A549 (cell line): ENCODE results near the gene RRP8. TPM values are rescaled to one million over a fixed set of nuclear protein-coding genes. Genes with fewer than 3 reads are reported as not detected.

Experiments used
- ATAC-seq, 2 experiments: fragments of 200-7000 bp in 1 of 2; fragments of >200 bp in 1 of 2; cut with Nextera tagmentation in 1 of 2; cut with Tn5 transposase in 1 of 2; 3 replicates each; pipeline versions ENCODE4 v1.8.0 to v1.9.1; 2018 to 2020; ENCODE audit warnings: mild to moderate bottlenecking in 1 of 2, moderate library complexity in 1 of 2
- CTCF ChIA-PET: fragments of 300-600 bp; sonication (Branson Sonifier 250); formaldehyde crosslinking; extraction: SDS; loops from one replicate; lab custom pipeline; 2021; ENCODE audit warnings: antibody characterized with exemption, inconsistent platforms; lab: Yijun Ruan, JAX
- POLR2A ChIA-PET: fragments of 350-600 bp; formaldehyde crosslinking; extraction: SDS; loops from one replicate; lab custom pipeline; 2021; ENCODE audit warnings: antibody characterized with exemption, inconsistent platforms; lab: Yijun Ruan, JAX
- DNase-seq, 2 experiments: peaks; one replicate each; pipeline versions ENCODE4 v3.0.0 to v3.0.0-alpha.2; 2011 to 2016; ENCODE audit warnings: low read depth in 1 of 2, low spot score in 1 of 2
- FAIRE-seq: peaks from 2 replicates; lab custom pipeline; 2011; peaks lifted over from hg19 to GRCh38; lab: Jason Lieb, UNC
- H3K27ac ChIP-seq, 2 experiments: fragments of >200 bp; sonication (Bioruptor Twin); formaldehyde crosslinking; 3 replicates each; pipeline ENCODE4 v1.5.1; 2016 to 2017
- H3K4me1 ChIP-seq: fragments of >200 bp; sonication (Bioruptor Twin); formaldehyde crosslinking; 3 replicates; pipeline ENCODE4 v1.6.1; 2016
- H3K4me2 ChIP-seq: fragments of >200 bp; sonication (Bioruptor Twin); formaldehyde crosslinking; 3 replicates; pipeline ENCODE4 v1.6.1; 2016
- H3K4me3 ChIP-seq: fragments of >200 bp; sonication (Bioruptor Twin); formaldehyde crosslinking; 3 replicates; pipeline ENCODE4 v1.5.1; 2016
- H3K9me3 ChIP-seq: fragments of >200 bp; sonication (Bioruptor Twin); formaldehyde crosslinking; 3 replicates; pipeline ENCODE4 v1.6.1; 2016
- ATOH8 ChIP-seq: fragments of 250-450 bp; sonication (Bioruptor Pico); IDR thresholded peaks from 2 replicates; pipeline ENCODE4 v1.5.0; 2020; ENCODE audit warnings: low read depth, mild to moderate bottlenecking, moderate library complexity
- BHLHE40 ChIP-seq: IDR thresholded peaks from 2 replicates; pipeline ENCODE4 v1.6.1; 2012; ENCODE audit warnings: low read depth, low read length, inconsistent platforms
- CBX8 ChIP-seq: fragments of 200-600 bp; sonication (generic); IDR thresholded peaks from 2 replicates; pipeline ENCODE4 v1.6.1; 2016
- CEBPB ChIP-seq, 2 experiments: fragments of >200 bp in 1 of 2; sonication (Bioruptor Twin) in 1 of 2; formaldehyde crosslinking in 1 of 2; IDR thresholded peaks; 2 replicates each; pipeline ENCODE4 v1.6.1; 2012 to 2016
- CHD2 ChIP-seq: fragments of 150-350 bp; IDR thresholded peaks from 2 replicates; pipeline ENCODE4 v1.6.1; 2014; ENCODE audit warnings: low read length; ENCODE audit not compliant: partially characterized antibody
- E2F6 ChIP-seq: IDR thresholded peaks from 2 replicates; pipeline ENCODE4 v1.6.1; 2012; ENCODE audit warnings: low read depth, borderline replicate concordance
- ELK1 ChIP-seq: fragments of 150-350 bp; IDR thresholded peaks from 2 replicates; pipeline ENCODE4 v1.6.1; 2014; ENCODE audit warnings: low read depth, mild to moderate bottlenecking, low read length
- FOXS1 ChIP-seq: fragments of 250-450 bp; sonication (Bioruptor Pico); IDR thresholded peaks from 2 replicates; pipeline ENCODE4 v1.5.0; 2020; ENCODE audit warnings: mild to moderate bottlenecking, moderate library complexity
- GATA3 ChIP-seq: IDR thresholded peaks from 2 replicates; pipeline ENCODE4 v1.6.1; 2012; ENCODE audit warnings: borderline replicate concordance
- HES2 ChIP-seq: fragments of >200 bp; sonication (Bioruptor Twin); formaldehyde crosslinking; IDR thresholded peaks from 2 replicates; pipeline ENCODE4 v1.6.1; 2016
- HMGXB4 ChIP-seq: fragments of 250-450 bp; sonication (Bioruptor Pico); IDR thresholded peaks from 2 replicates; pipeline ENCODE4 v1.5.0; 2021; ENCODE audit warnings: mild to moderate bottlenecking, moderate library complexity, borderline replicate concordance
- HOXA7 ChIP-seq: fragments of 250-450 bp; sonication (Bioruptor Pico); IDR thresholded peaks from 2 replicates; pipeline ENCODE4 v1.5.0; 2020; ENCODE audit warnings: mild to moderate bottlenecking, moderate library complexity
- JUNB ChIP-seq: fragments of >200 bp; sonication (Bioruptor Twin); formaldehyde crosslinking; IDR thresholded peaks from 2 replicates; pipeline ENCODE4 v1.6.1; 2016
- MAFK ChIP-seq: fragments of 450-650 bp; IDR thresholded peaks from 2 replicates; pipeline ENCODE4 v1.6.1; 2014; ENCODE audit not compliant: partially characterized antibody
- NFE2L2 ChIP-seq: fragments of 150-350 bp; conservative IDR thresholded peaks from 2 replicates; pipeline ENCODE4 v1.6.1; 2014; ENCODE audit warnings: low read length
- NPAS2 ChIP-seq: fragments of 250-450 bp; sonication (Bioruptor Pico); IDR thresholded peaks from 2 replicates; pipeline ENCODE4 v1.8.0; 2022; ENCODE audit warnings: mild to moderate bottlenecking, moderate library complexity, borderline replicate concordance
- NR3C1 ChIP-seq: fragments of >200 bp; sonication (Bioruptor Twin); formaldehyde crosslinking; IDR thresholded peaks from 3 replicates; pipeline ENCODE4 v1.6.1; 2017
- POLR2AphosphoS2 ChIP-seq: conservative IDR thresholded peaks from 2 replicates; pipeline ENCODE4 v1.6.1; 2012; ENCODE audit warnings: low read length, improper control_type of control experiment, inconsistent platforms
- RARB ChIP-seq: fragments of 250-450 bp; sonication (Bioruptor Pico); IDR thresholded peaks from 2 replicates; pipeline ENCODE4 v1.8.0; 2021; ENCODE audit warnings: mild to moderate bottlenecking, moderate library complexity
- RCOR1 ChIP-seq: fragments of 150-350 bp; IDR thresholded peaks from 2 replicates; pipeline ENCODE4 v1.6.1; 2014; ENCODE audit warnings: antibody characterized with exemption, low read length, low read depth
- REST ChIP-seq: fragments of 200-600 bp; sonication (generic); IDR thresholded peaks from 2 replicates; pipeline ENCODE4 v1.6.1; 2016; ENCODE audit warnings: antibody characterized with exemption, mild to moderate bottlenecking, moderate library complexity
- SMC3 ChIP-seq: fragments of >200 bp; sonication (Bioruptor Twin); formaldehyde crosslinking; IDR thresholded peaks from 3 replicates; pipeline ENCODE4 v1.6.1; 2018; ENCODE audit warnings: inconsistent platforms
- TP53 ChIP-seq: fragments of 250-450 bp; sonication (Bioruptor Pico); IDR thresholded peaks from 2 replicates; pipeline ENCODE4 v1.5.0; 2021; ENCODE audit warnings: mild to moderate bottlenecking, moderate library complexity
- ZFP36 ChIP-seq: fragments of 450-650 bp; IDR thresholded peaks from 2 replicates; pipeline ENCODE4 v1.6.1; 2014; ENCODE audit warnings: borderline replicate concordance; ENCODE audit not compliant: partially characterized antibody
- ZSCAN20 ChIP-seq: fragments of 250-450 bp; sonication (Bioruptor Pico); IDR thresholded peaks from 2 replicates; pipeline ENCODE4 v1.8.0; 2022; ENCODE audit warnings: mild to moderate bottlenecking, moderate library complexity
- WGBS: methylation state at CpG from one replicate; pipeline ENCODE4 v1.1.6; 2017; ENCODE audit errors: missing lambda C conversion rate; 5-methylcytosine and 5-hydroxymethylcytosine counted together
- polyA plus RNA-seq, 4 experiments: library from polyadenylated mRNA; depleted of rRNA in 3 of 4; stranded (reverse); fragments of >200 nt; fragmentation: RNase III in 1 of 4; extraction: RNeasy Plus Mini Kit Qiagen cat#74134 plus additional on column Dnase treatment in 1 of 4; gene quantifications; 2 replicates in 3 of 4; 3 replicates in 1 of 4; pipeline ENCODE4 v1.2.3, GENCODE V29; 2011 to 2017

Gene RRP8
- polyA plus RNA-seq, 2 of the 4 experiments (the other 2 are of a cell fraction): 14.5 to 25.9 TPM

- Histone ChIP-seq H3K4me2 (no peak overlapping the region), H3K4me1 (peaks cover 12% of the 10 kb centered on the region; the same call in 2 of the 3 replicates), H3K27ac (no peak overlapping the region), H3K4me3 (no peak overlapping the region), H3K9me3 (no peaks in the 10 kb centered on the region)
- DNase-seq (no peak), FAIRE-seq (no peak), ATAC-seq (no peak)
- TF ChIP-seq ELK1 (no peak), ATOH8 (CRISPR knock-in tag) (no peak), NFE2L2 (no peak), MAFK (no peak), NPAS2 (no peak), NR3C1 (no peak)
- ChIA-PET POLR2A (interaction anchor here (1.0 kb wide), 1 partner anchor 61 kb away, joined by 3 read pairs; the partner anchor contains the start of gene MRPL17), CTCF (interaction anchor here (0.6 to 3.8 kb wide), 9 partner anchors 9 to 91 kb away, joined by 3 to 19 read pairs (median 4); partner anchors contain the start of genes MRPL17 and TAF10)
- 54% methylated on average over 11 of the region's 16 CpGs for WGBS
Observed at GRCh38 chr11:6621711-6622211, 18.3 kb upstream of the RRP8 start.

- Histone ChIP-seq H3K4me1 (peaks cover 12% of the 10 kb centered on the region; the same call in 2 of the 3 replicates), H3K27ac (no peak overlapping the region), H3K4me2 (no peak overlapping the region), H3K9me3 (no peaks in the 10 kb centered on the region), H3K4me3 (no peak overlapping the region)
- no peak for ATAC-seq
- no peak for FAIRE-seq
- POLR2A ChIA-PET: no interaction called here
- 82% methylated on average over 1 of the region's 1 CpG for WGBS
- no peak for DNase-seq
- TF ChIP-seq ZSCAN20 (no peak), POLR2AphosphoS2 (no peak), HES2 (no peak), RCOR1 (no peak), REST (no peak), E2F6 (no peak), CBX8 (no peak), TP53 (no peak), GATA3 (no peak), HOXA7 (CRISPR knock-in tag) (no peak), FOXS1 (CRISPR knock-in tag) (no peak), CHD2 (no peak), CEBPB (IDR thresholded peaks at IDR 0.05) (no peak), SMC3 (no peak), RARB (CRISPR knock-in tag) (no peak), HMGXB4 (CRISPR knock-in tag) (no peak), ZFP36 (no peak), BHLHE40 (no peak), JUNB (no peak)
- CTCF ChIA-PET: interaction anchor here (0.6 to 3.8 kb wide), 8 partner anchors 8 to 260 kb away, joined by 3 to 19 read pairs (median 4); partner anchors contain the start of genes MRPL17 and TAF10
Observed at GRCh38 chr11:6620636-6621035, 17.2 kb upstream of the RRP8 start.
